ENCODE results near the gene MAP3K19.
"Not testable (repeated sequence)": the region's sequence is repeated elsewhere in the genome, so short reads cannot be mapped to it uniquely, and the experiment has no call there.

The MAP3K19 gene

GRCh38 chr2:135052042-135052876, 5.0 kb upstream of the MAP3K19 start, which contains the start of gene RAB3GAP1:
Gene RAB3GAP1, plus strand, starts transcription at chr2:135052292. Its CDS starts 16 bp downstream, at chr2:135052308.
- peak; percentile 92 for DNase-seq

GRCh38 chr2:135050684-135051083, 3.4 kb upstream of the MAP3K19 start:
- DNase-seq: no peak

- no peak for DNase-seq
These were observed 2.9 kb upstream of the MAP3K19 start for GRCh38 chr2:135050132-135050531.

GRCh38 chr2:135048122-135048521, 875 bp upstream of the MAP3K19 start:
- no peak for DNase-seq

GRCh38 chr2:135043345-135043744, 3.9 kb downstream of the MAP3K19 start:
- no peak for DNase-seq

- DNase-seq: no peak
These were observed 9.4 kb downstream of the MAP3K19 start for GRCh38 chr2:135037831-135038230.

- DNase-seq: not testable (repeated sequence)
These were observed 14.0 kb downstream of the MAP3K19 start for GRCh38 chr2:135033216-135033615.

- no peak for DNase-seq
These were observed 16.4 kb downstream of the MAP3K19 start for GRCh38 chr2:135030826-135031225.

GRCh38 chr2:135029481-135030134, 17.6 kb downstream of the MAP3K19 start:
- no peak for DNase-seq

- DNase-seq: no peak
These were observed 23.3 kb downstream of the MAP3K19 start for GRCh38 chr2:135023886-135024485.

- no peak for DNase-seq
These were observed 24.0 kb downstream of the MAP3K19 start for GRCh38 chr2:135022952-135023880.

GRCh38 chr2:135021618-135022017, 25.6 kb downstream of the MAP3K19 start:
- DNase-seq: no peak

- DNase-seq: no peak
These were observed 35.6 kb downstream of the MAP3K19 start for GRCh38 chr2:135011633-135012032.

GRCh38 chr2:135010200-135010942, 36.9 kb downstream of the MAP3K19 start:
- DNase-seq: no peak

- DNase-seq: no peak
These were observed 37.9 kb downstream of the MAP3K19 start for GRCh38 chr2:135009339-135009738.

GRCh38 chr2:135005753-135006152, 41.5 kb downstream of the MAP3K19 start:
- DNase-seq: no peak

GRCh38 chr2:135004005-135004746, 43.1 kb downstream of the MAP3K19 start:
- DNase-seq: peak; percentile 51

GRCh38 chr2:135002836-135003235, 44.4 kb downstream of the MAP3K19 start:
- no peak for DNase-seq

GRCh38 chr2:134999521-134999920, 47.7 kb downstream of the MAP3K19 start:
- no peak for DNase-seq

GRCh38 chr2:134988994-134989605, 58.1 kb downstream of the MAP3K19 start:
- no peak for DNase-seq

- DNase-seq: no peak
These were observed 62.2 kb downstream of the MAP3K19 start for GRCh38 chr2:134985061-134985460.
